Activated CD4-positive, alpha-beta memory T cell treated with anti-CD3 and anti-CD28 coated beads, Interleukin-2, amount 10 ng/mL, durations not matched to agents 7 days and 5 days (primary cell): ENCODE data around the gene BLID. TPM values are rescaled to one million over a fixed set of nuclear protein-coding genes. Genes with fewer than 3 reads are reported as not detected.

Source experiments
- CTCF ChIA-PET: fragments of 350-600 bp; sonication (Branson Sonifier 250); formaldehyde crosslinking; loops from one replicate; lab custom pipeline; 2021; ENCODE audit warnings: antibody characterized with exemption, inconsistent platforms; lab: Charles Lee
- POLR2A ChIA-PET: fragments of 350-600 bp; sonication (Branson Sonifier 250); formaldehyde crosslinking; loops from one replicate; lab custom pipeline; 2021; ENCODE audit warnings: antibody characterized with exemption; lab: Charles Lee
- DNase-seq: peaks from one replicate; pipeline ENCODE4 v3.0.0-alpha.2; 2020
- H3K27ac Mint-ChIP-seq: one replicate; pipeline ENCODE4 v1.8.0; 2021; ENCODE audit warnings: mild to moderate bottlenecking, mixed read lengths
- H3K27me3 Mint-ChIP-seq: one replicate; pipeline ENCODE4 v1.8.0; 2021; ENCODE audit warnings: mixed read lengths
- H3K36me3 Mint-ChIP-seq: one replicate; pipeline ENCODE4 v1.8.0; 2021; ENCODE audit warnings: low read depth, mixed read lengths
- H3K4me1 Mint-ChIP-seq: one replicate; pipeline ENCODE4 v1.8.0; 2021; ENCODE audit warnings: mixed read lengths
- H3K4me3 Mint-ChIP-seq: one replicate; pipeline ENCODE4 v1.8.0; 2021; ENCODE audit warnings: mild to moderate bottlenecking, mixed read lengths
- H3K9me3 Mint-ChIP-seq: one replicate; pipeline ENCODE4 v1.8.0; 2021; ENCODE audit warnings: mixed read lengths
- total RNA-seq, 2 experiments: library from RNA; stranded (reverse); gene quantifications; one replicate each; pipeline ENCODE4 v1.2.3, GENCODE V29; 2021

Gene BLID
- total RNA-seq: not detected

GRCh38 chr11:122115524-122116379, at the start of gene BLID:
TSS of gene BLID (minus strand) at chr11:122116215. CDS start at chr11:122115922, 293 bp downstream.
- CTCF ChIA-PET: no interaction called here

GRCh38 chr11:122163053-122163819, 47.2 kb upstream of the BLID start:
- Mint-ChIP-seq H3K4me1 (no peaks in the 10 kb centered on the region), H3K9me3 (no peaks in the 10 kb centered on the region), H3K4me3 (no peak overlapping the region), H3K27me3 (no peaks in the 10 kb centered on the region), H3K36me3 (no peaks in the 10 kb centered on the region), H3K27ac (no peak overlapping the region)
- no peak for DNase-seq
- CTCF ChIA-PET: interaction anchor here (1.2 kb wide), 1 partner anchor 17 kb away, joined by 3 read pairs; no protein-coding TSS in a partner anchor
- POLR2A ChIA-PET: no interaction called here

More at GRCh38 chr11:122115524-122116379, at the start of gene BLID:
- Mint-ChIP-seq H3K9me3 (no peaks in the 10 kb centered on the region), H3K4me3 (no peak within 1 kb of the TSS), H3K4me1 (no peaks in the 10 kb centered on the region), H3K36me3 (no peaks in the 10 kb centered on the region), H3K27ac (no peak within 1 kb of the TSS), H3K27me3 (no peaks in the 10 kb centered on the region)
- POLR2A ChIA-PET: no interaction called here
- no peak for DNase-seq

- H3K27ac Mint-ChIP-seq: no peak overlapping the region
- CTCF ChIA-PET: no interaction called here
- H3K9me3 Mint-ChIP-seq: no peaks in the 10 kb centered on the region
- no peaks in the 10 kb centered on the region for H3K36me3 Mint-ChIP-seq
- H3K27me3 Mint-ChIP-seq: no peaks in the 10 kb centered on the region
- POLR2A ChIA-PET: no interaction called here
- peaks cover 1% of the 10 kb centered on the region for H3K4me1 Mint-ChIP-seq
- H3K4me3 Mint-ChIP-seq: no peak overlapping the region
- no peak for DNase-seq
Measured at GRCh38 chr11:122162095-122162494, 46.1 kb upstream of the BLID start.

GRCh38 chr11:122160841-122161590, 45.0 kb upstream of the BLID start:
- ChIA-PET POLR2A (no interaction called here), CTCF (no interaction called here)
- Mint-ChIP-seq H3K27me3 (no peaks in the 10 kb centered on the region), H3K4me1 (peaks cover 1% of the 10 kb centered on the region), H3K36me3 (no peaks in the 10 kb centered on the region), H3K9me3 (no peaks in the 10 kb centered on the region), H3K27ac (no peak overlapping the region), H3K4me3 (no peak overlapping the region)
- DNase-seq: no peak

GRCh38 chr11:122159861-122160260, 43.8 kb upstream of the BLID start:
- H3K9me3 Mint-ChIP-seq: no peaks in the 10 kb centered on the region
- CTCF ChIA-PET: no interaction called here
- POLR2A ChIA-PET: no interaction called here
- no peak overlapping the region for H3K27ac Mint-ChIP-seq
- H3K27me3 Mint-ChIP-seq: no peaks in the 10 kb centered on the region
- H3K36me3 Mint-ChIP-seq: no peaks in the 10 kb centered on the region
- peaks cover 1% of the 10 kb centered on the region for H3K4me1 Mint-ChIP-seq
- H3K4me3 Mint-ChIP-seq: no peak overlapping the region
- no peak for DNase-seq

GRCh38 chr11:122159173-122159721, 43.2 kb upstream of the BLID start:
- peaks cover 1% of the 10 kb centered on the region for H3K4me1 Mint-ChIP-seq
- ChIA-PET POLR2A (no interaction called here), CTCF (no interaction called here)
- no peak overlapping the region for H3K27ac Mint-ChIP-seq
- no peak for DNase-seq
- H3K4me3 Mint-ChIP-seq: no peak overlapping the region
- H3K36me3 Mint-ChIP-seq: no peaks in the 10 kb centered on the region
- no peaks in the 10 kb centered on the region for H3K9me3 Mint-ChIP-seq
- H3K27me3 Mint-ChIP-seq: no peaks in the 10 kb centered on the region

- POLR2A ChIA-PET: no interaction called here
- H3K4me1 Mint-ChIP-seq: peaks cover 1% of the 10 kb centered on the region
- H3K9me3 Mint-ChIP-seq: no peaks in the 10 kb centered on the region
- no peak overlapping the region for H3K27ac Mint-ChIP-seq
- no peaks in the 10 kb centered on the region for H3K27me3 Mint-ChIP-seq
- CTCF ChIA-PET: no interaction called here
- no peaks in the 10 kb centered on the region for H3K36me3 Mint-ChIP-seq
- H3K4me3 Mint-ChIP-seq: no peak overlapping the region
- no peak for DNase-seq
Measured at GRCh38 chr11:122158171-122158570, 42.2 kb upstream of the BLID start.

- ChIA-PET POLR2A (no interaction called here), CTCF (no interaction called here)
- Mint-ChIP-seq H3K27me3 (no peaks in the 10 kb centered on the region), H3K4me3 (peak overlapping the region; percentile 9), H3K27ac (no peak overlapping the region), H3K36me3 (no peaks in the 10 kb centered on the region), H3K4me1 (peaks cover 1% of the 10 kb centered on the region), H3K9me3 (no peaks in the 10 kb centered on the region)
- no peak for DNase-seq
Measured at GRCh38 chr11:122157653-122158161, 41.7 kb upstream of the BLID start.

- H3K36me3 Mint-ChIP-seq: no peaks in the 10 kb centered on the region
- H3K9me3 Mint-ChIP-seq: no peaks in the 10 kb centered on the region
- H3K4me1 Mint-ChIP-seq: peaks cover 1% of the 10 kb centered on the region
- ChIA-PET POLR2A (no interaction called here), CTCF (no interaction called here)
- H3K27ac Mint-ChIP-seq: no peak overlapping the region
- no peaks in the 10 kb centered on the region for H3K27me3 Mint-ChIP-seq
- peak overlapping the region; percentile 9 for H3K4me3 Mint-ChIP-seq
- DNase-seq: no peak
Measured at GRCh38 chr11:122156940-122157382, 40.9 kb upstream of the BLID start.

GRCh38 chr11:122155765-122156527, 39.9 kb upstream of the BLID start:
- no peak for DNase-seq
- H3K36me3 Mint-ChIP-seq: no peaks in the 10 kb centered on the region
- peaks cover 1% of the 10 kb centered on the region for H3K4me1 Mint-ChIP-seq
- H3K27me3 Mint-ChIP-seq: no peaks in the 10 kb centered on the region
- ChIA-PET CTCF (no interaction called here), POLR2A (no interaction called here)
- no peak overlapping the region for H3K27ac Mint-ChIP-seq
- no peaks in the 10 kb centered on the region for H3K9me3 Mint-ChIP-seq
- no peak overlapping the region for H3K4me3 Mint-ChIP-seq

- H3K4me1 Mint-ChIP-seq: peaks cover 1% of the 10 kb centered on the region
- ChIA-PET POLR2A (no interaction called here), CTCF (no interaction called here)
- no peaks in the 10 kb centered on the region for H3K27me3 Mint-ChIP-seq
- H3K9me3 Mint-ChIP-seq: no peaks in the 10 kb centered on the region
- no peak overlapping the region for H3K4me3 Mint-ChIP-seq
- no peaks in the 10 kb centered on the region for H3K36me3 Mint-ChIP-seq
- no peak for DNase-seq
- no peak overlapping the region for H3K27ac Mint-ChIP-seq
Measured at GRCh38 chr11:122154994-122155393, 39.0 kb upstream of the BLID start.

- Mint-ChIP-seq H3K4me3 (no peak overlapping the region), H3K9me3 (no peaks in the 10 kb centered on the region), H3K27me3 (no peaks in the 10 kb centered on the region), H3K36me3 (no peaks in the 10 kb centered on the region), H3K27ac (no peak overlapping the region), H3K4me1 (peaks cover 1% of the 10 kb centered on the region)
- ChIA-PET CTCF (interaction anchor here (0.7 kb wide), 2 partner anchors 15 to 26 kb away, joined by 4 to 5 read pairs; no protein-coding TSS in a partner anchor), POLR2A (no interaction called here)
- DNase-seq: no peak
Measured at GRCh38 chr11:122154227-122154626, 38.2 kb upstream of the BLID start.
